SK-N-MC (cell line): ENCODE data around the gene MAPRE3.

Source experiments
- DNase-seq: peaks from one replicate; pipeline ENCODE4 v3.0.0-alpha.2; 2011; ENCODE audit warnings: low read depth, low spot score
- H3K27ac ChIP-seq: fragments of 200-600 bp; sonication (generic); 2 replicates; pipeline ENCODE4 v1.5.1; 2016; ENCODE audit warnings: mixed run types
- H3K36me3 ChIP-seq: fragments of 200-600 bp; sonication (generic); 2 replicates; pipeline ENCODE4 v1.6.1; 2017; ENCODE audit warnings: antibody characterized with exemption, low read length, mixed read lengths; ENCODE audit not compliant: insufficient read depth
- H3K4me3 ChIP-seq: fragments of 200-600 bp; sonication (generic); 2 replicates; pipeline ENCODE4 v1.5.1; 2016
- H3K9ac ChIP-seq: fragments of 200-600 bp; sonication (generic); 2 replicates; pipeline ENCODE4 v1.8.0; 2017; ENCODE audit warnings: mixed run types, mixed read lengths; ENCODE audit not compliant: insufficient read length
- H3K9me3 ChIP-seq: fragments of 200-600 bp; sonication (generic); 2 replicates; pipeline ENCODE4 v1.6.1; 2017; ENCODE audit warnings: low read depth, mild to moderate bottlenecking, antibody characterized with exemption, low read length, moderate library complexity, mixed read lengths
- EZH2 ChIP-seq: fragments of 200-600 bp; sonication (generic); IDR thresholded peaks from one replicate; pipeline ENCODE4 v1.6.1; 2017; ENCODE audit warnings: antibody characterized with exemption
- FOXP2 ChIP-seq: optimal IDR thresholded peaks from 2 replicates; pipeline ENCODE3; 2011; ENCODE audit warnings: mild to moderate bottlenecking, moderate library complexity; ENCODE audit not compliant: insufficient read depth; ENCODE audit errors: extremely low read length, control extremely low read depth
- POLR2AphosphoS5 ChIP-seq: IDR thresholded peaks from 2 replicates; pipeline ENCODE4 v1.6.1; 2012; ENCODE audit warnings: mild to moderate bottlenecking, low read depth, low read length, borderline replicate concordance

The MAPRE3 gene

GRCh38 chr2:27053776-27054175 lies 83.3 kb downstream of the MAPRE3 start:
- no peaks in the 10 kb centered on the region for H3K9me3 ChIP-seq
- no peak overlapping the region for H3K9ac ChIP-seq
- H3K4me3 ChIP-seq, result no peak overlapping the region
- H3K36me3 ChIP-seq, result peaks cover 42% of the 10 kb centered on the region
- H3K27ac ChIP-seq, result no peak overlapping the region
- no peak for TF ChIP-seq EZH2
- no peak for TF ChIP-seq FOXP2
- no peak for TF ChIP-seq POLR2AphosphoS5
- DNase-seq, result no peak

GRCh38 chr2:27054721-27055120 lies 84.3 kb downstream of the MAPRE3 start:
- H3K4me3 ChIP-seq, result no peak overlapping the region
- no peak overlapping the region for H3K9ac ChIP-seq
- H3K27ac ChIP-seq, result no peak overlapping the region
- H3K36me3 ChIP-seq, result peaks cover 50% of the 10 kb centered on the region
- H3K9me3 ChIP-seq, result no peaks in the 10 kb centered on the region
- no peak for DNase-seq
- TF ChIP-seq FOXP2 (no peak), POLR2AphosphoS5 (no peak), EZH2 (no peak)

- DNase-seq, result no peak
- Histone ChIP-seq H3K27ac (no peak overlapping the region), H3K4me3 (no peak overlapping the region), H3K36me3 (peaks cover 50% of the 10 kb centered on the region), H3K9me3 (no peaks in the 10 kb centered on the region), H3K9ac (no peak overlapping the region)
- TF ChIP-seq POLR2AphosphoS5 (no peak), EZH2 (no peak), FOXP2 (no peak)
Observed at GRCh38 chr2:27057184-27057583, 86.7 kb downstream of the MAPRE3 start.

DNA sequence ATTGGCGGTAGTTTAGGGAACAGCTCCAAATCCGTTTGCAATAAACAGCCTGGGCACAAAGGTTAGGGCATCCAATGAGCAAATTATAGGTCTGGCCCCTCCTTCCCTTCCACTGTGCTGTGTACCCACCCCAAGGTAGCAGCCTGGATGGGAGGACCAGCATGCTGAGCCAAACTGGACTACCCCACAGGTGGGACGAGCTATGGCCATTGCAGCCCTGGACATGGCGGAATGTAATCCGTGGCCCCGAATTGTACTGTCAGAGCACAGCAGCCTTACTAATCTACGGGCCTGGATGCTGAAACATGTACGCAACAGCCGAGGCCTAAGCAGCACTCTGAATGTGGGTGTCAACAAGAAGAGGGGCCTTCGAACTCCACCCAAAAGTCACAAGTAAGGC lies 87.8 kb downstream of the MAPRE3 start:
- Histone ChIP-seq H3K27ac (no peak overlapping the region), H3K9ac (no peak overlapping the region), H3K4me3 (no peak overlapping the region), H3K36me3 (peaks cover 50% of the 10 kb centered on the region), H3K9me3 (no peaks in the 10 kb centered on the region)
- DNase-seq, result no peak
- TF ChIP-seq EZH2 (no peak), POLR2AphosphoS5 (no peak), FOXP2 (no peak)

DNA sequence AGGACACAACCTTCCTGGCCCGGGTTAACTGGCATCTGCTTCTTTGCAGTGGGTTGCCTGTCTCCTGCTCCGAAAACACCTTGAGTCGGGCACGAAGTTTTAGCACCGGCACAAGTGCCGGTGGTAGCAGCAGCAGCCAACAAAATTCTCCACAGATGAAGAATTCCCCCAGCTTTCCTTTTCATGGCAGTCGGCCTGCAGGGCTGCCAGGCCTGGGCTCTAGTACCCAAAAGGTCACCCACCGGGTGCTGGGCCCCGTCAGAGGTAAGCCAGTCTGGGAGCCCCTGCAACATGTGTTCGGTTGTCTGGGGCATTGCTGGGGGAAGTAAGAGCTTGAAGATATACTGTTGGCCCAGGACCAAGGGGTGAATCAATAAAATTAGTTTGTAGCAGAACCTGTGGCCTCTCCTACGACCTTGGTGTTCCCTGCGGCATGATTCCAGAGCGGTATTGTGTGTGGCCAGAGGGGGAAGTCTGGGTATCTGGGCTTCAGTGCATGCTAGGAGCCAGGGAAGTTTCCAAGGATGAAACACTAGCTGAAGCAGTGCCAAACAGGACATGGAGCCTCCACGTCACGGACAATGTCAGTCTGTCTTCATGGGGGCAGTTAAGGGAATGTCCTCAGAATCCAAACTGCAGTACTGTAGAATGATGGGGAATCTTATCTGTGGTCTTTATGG lies 88.8 kb downstream of the MAPRE3 start:
- H3K27ac ChIP-seq, result no peak overlapping the region
- DNase-seq, result no peak
- no peaks in the 10 kb centered on the region for H3K9me3 ChIP-seq
- peaks cover 46% of the 10 kb centered on the region for H3K36me3 ChIP-seq
- TF ChIP-seq POLR2AphosphoS5 (no peak), EZH2 (no peak), FOXP2 (no peak)
- no peak overlapping the region for H3K4me3 ChIP-seq
- no peak overlapping the region for H3K9ac ChIP-seq

GRCh38 chr2:27060323-27060722 lies 89.9 kb downstream of the MAPRE3 start:
- Histone ChIP-seq H3K9ac (no peak overlapping the region), H3K4me3 (no peak overlapping the region), H3K36me3 (peaks cover 36% of the 10 kb centered on the region), H3K9me3 (no peaks in the 10 kb centered on the region), H3K27ac (0 out of 2 replicates have a peak overlapping the region, but pooled peaks have one; percentile 7)
- DNase-seq, result no peak
- no peak for TF ChIP-seq EZH2
- TF ChIP-seq POLR2AphosphoS5, result no peak
- no peak for TF ChIP-seq FOXP2

DNA sequence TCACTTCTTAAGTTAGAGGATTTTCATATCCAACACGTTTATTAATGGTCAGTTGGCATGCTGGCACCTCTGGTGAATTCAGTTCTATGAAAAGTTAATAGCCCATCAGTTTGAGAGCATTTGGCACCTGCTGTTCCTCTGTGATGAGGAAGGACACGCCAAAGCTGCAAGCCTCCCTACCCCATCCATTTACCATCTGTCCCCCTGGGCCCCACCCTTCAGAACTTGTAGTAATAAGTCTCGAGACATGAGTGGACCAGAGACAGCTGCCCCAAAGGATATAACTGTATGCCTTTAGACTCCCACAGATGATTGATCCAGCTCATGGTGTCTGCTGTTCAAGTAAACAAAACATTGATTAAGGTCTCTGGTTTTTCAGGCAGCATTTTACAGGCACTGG lies 94.7 kb downstream of the MAPRE3 start:
- Histone ChIP-seq H3K4me3 (no peak overlapping the region), H3K36me3 (peaks cover 27% of the 10 kb centered on the region), H3K27ac (no peak overlapping the region), H3K9me3 (no peaks in the 10 kb centered on the region), H3K9ac (no peak overlapping the region)
- no peak for DNase-seq
- TF ChIP-seq FOXP2, result no peak
- no peak for TF ChIP-seq EZH2
- TF ChIP-seq POLR2AphosphoS5, result no peak

GRCh38 chr2:27067385-27067784 lies 96.9 kb downstream of the MAPRE3 start:
- TF ChIP-seq POLR2AphosphoS5, result no peak
- H3K9ac ChIP-seq, result no peak overlapping the region
- peaks cover 28% of the 10 kb centered on the region for H3K36me3 ChIP-seq

GRCh38 chr2:27069436-27069835 lies 99.0 kb downstream of the MAPRE3 start:
- Histone ChIP-seq H3K27ac (no peak overlapping the region), H3K4me3 (no peak overlapping the region), H3K9ac (no peak overlapping the region), H3K9me3 (no peaks in the 10 kb centered on the region; the same call in 1 of the 2 replicates), H3K36me3 (peaks cover 28% of the 10 kb centered on the region)
- TF ChIP-seq FOXP2, result no peak
- TF ChIP-seq POLR2AphosphoS5, result no peak
- TF ChIP-seq EZH2, result no peak
- no peak for DNase-seq

More at GRCh38 chr2:27067385-27067784, 96.9 kb downstream of the MAPRE3 start:
- Histone ChIP-seq H3K4me3 (no peak overlapping the region), H3K9me3 (no peaks in the 10 kb centered on the region), H3K27ac (no peak overlapping the region)
- DNase-seq, result no peak
